ENCODE results near the gene AEN.

DNA sequence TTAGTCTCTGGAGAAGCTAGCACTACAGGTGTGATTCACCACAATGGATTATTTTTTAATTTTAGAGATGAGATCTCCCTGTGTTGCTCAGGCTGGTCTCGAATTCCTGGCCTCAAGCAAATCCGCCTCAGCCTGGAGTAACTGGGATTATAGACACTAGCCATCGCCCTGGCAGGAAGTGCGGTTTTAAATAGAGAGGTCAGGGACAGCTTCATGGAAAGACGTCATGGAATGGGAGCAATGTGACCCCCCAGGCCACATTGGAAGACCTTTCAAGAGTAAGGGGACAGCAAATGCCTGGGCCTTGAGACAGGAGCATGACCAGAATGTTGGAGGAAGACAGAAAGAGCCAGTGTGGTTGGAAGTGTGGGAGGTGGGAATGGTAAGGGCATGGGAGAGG is 15.5 kb downstream of the AEN start:
- TF ChIP-seq POLR2A (IDR thresholded peaks at IDR 0.05): no peak
- TF ChIP-seq, protein P1, sequence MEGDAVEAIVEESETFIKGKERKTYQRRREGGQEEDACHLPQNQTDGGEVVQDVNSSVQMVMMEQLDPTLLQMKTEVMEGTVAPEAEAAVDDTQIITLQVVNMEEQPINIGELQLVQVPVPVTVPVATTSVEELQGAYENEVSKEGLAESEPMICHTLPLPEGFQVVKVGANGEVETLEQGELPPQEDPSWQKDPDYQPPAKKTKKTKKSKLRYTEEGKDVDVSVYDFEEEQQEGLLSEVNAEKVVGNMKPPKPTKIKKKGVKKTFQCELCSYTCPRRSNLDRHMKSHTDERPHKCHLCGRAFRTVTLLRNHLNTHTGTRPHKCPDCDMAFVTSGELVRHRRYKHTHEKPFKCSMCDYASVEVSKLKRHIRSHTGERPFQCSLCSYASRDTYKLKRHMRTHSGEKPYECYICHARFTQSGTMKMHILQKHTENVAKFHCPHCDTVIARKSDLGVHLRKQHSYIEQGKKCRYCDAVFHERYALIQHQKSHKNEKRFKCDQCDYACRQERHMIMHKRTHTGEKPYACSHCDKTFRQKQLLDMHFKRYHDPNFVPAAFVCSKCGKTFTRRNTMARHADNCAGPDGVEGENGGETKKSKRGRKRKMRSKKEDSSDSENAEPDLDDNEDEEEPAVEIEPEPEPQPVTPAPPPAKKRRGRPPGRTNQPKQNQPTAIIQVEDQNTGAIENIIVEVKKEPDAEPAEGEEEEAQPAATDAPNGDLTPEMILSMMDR (IDR thresholded peaks at IDR 0.05): no peak
